ENCODE measurements around the gene GAS7.

GAS7 gene

DNA sequence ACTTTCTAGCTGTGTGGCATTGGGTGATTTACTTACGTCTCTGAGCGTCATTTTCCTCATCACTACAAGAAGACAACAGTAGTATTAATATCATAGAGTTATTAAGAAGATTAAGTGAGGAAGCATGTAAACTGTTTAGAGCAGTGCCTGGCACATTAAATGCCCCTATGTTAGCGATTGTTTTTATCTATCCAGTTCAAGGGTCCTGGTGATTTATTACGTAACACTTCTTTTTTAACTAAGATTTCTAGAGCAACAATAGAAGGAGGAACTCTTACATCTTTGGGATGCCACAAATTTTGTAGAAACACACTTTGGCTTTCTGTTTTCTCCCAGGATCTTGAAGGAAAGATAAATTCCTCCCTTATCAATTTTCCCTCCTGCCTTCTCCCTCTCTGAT, 3.3 kb upstream of the GAS7 start:
- H3K4me3 ChIP-seq (ENCODE audit: low read length in 2 of 2), result no peak overlapping the region
- no peaks in the 10 kb centered on the region for H3K4me1 ChIP-seq (ENCODE audit: control insufficient read depth in 2 of 2, insufficient read depth in 2 of 2, low read length in 2 of 2)
- no peaks in the 10 kb centered on the region for H3K36me3 ChIP-seq (ENCODE audit: control insufficient read depth in 2 of 2, insufficient read depth in 2 of 2, low read length in 2 of 2)
- peaks cover 6 to 8% of the 10 kb centered on the region in 2 donors for H3K27me3 ChIP-seq (ENCODE audit: control insufficient read depth in 2 of 2, insufficient read depth in 2 of 2, low read length in 2 of 2)
- H3K9me3 ChIP-seq (ENCODE audit: control insufficient read depth in 2 of 2, low read length in 2 of 2), result peaks cover 3% of the 10 kb centered on the region in 2 donors
- no peak overlapping the region for H3K27ac ChIP-seq (ENCODE audit: low read depth in 2 of 2, low read length in 2 of 2)
- no peak overlapping the region for H3K9ac ChIP-seq (ENCODE audit: low read depth in 1 of 2, low read length in 2 of 2)

DNA sequence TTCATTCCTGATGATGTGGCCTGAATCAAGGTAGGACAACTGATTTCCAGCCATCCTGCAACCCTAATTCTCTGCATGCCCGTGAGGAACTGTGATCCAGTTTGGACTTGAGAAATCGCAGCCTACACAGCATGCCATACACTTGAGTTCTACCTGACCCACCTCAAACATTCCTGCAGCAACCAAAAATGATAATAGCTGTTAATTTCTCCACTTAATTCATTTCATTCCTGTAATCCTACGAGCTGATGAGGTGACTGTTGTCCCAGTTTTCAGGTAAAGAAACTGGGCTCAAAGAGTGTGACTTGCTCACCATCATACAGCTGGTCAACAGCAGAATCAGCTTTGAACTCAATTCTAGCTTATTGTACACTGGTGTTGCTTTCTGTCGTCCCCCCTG, 2.2 kb upstream of the GAS7 start:
- no peak overlapping the region for H3K4me3 ChIP-seq (ENCODE audit: low read length in 2 of 2)
- no peak overlapping the region for H3K27ac ChIP-seq (ENCODE audit: low read depth in 2 of 2, low read length in 2 of 2)
- no peaks in the 10 kb centered on the region for H3K36me3 ChIP-seq (ENCODE audit: control insufficient read depth in 2 of 2, insufficient read depth in 2 of 2, low read length in 2 of 2)
- no peaks in the 10 kb centered on the region for H3K4me1 ChIP-seq (ENCODE audit: control insufficient read depth in 2 of 2, insufficient read depth in 2 of 2, low read length in 2 of 2)
- no peak overlapping the region for H3K9ac ChIP-seq (ENCODE audit: low read depth in 1 of 2, low read length in 2 of 2)
- H3K9me3 ChIP-seq (ENCODE audit: control insufficient read depth in 2 of 2, low read length in 2 of 2), result peaks cover 1 to 3% of the 10 kb centered on the region in 2 donors
- H3K27me3 ChIP-seq (ENCODE audit: control insufficient read depth in 2 of 2, insufficient read depth in 2 of 2, low read length in 2 of 2), result peaks cover 6 to 8% of the 10 kb centered on the region in 2 donors

DNA sequence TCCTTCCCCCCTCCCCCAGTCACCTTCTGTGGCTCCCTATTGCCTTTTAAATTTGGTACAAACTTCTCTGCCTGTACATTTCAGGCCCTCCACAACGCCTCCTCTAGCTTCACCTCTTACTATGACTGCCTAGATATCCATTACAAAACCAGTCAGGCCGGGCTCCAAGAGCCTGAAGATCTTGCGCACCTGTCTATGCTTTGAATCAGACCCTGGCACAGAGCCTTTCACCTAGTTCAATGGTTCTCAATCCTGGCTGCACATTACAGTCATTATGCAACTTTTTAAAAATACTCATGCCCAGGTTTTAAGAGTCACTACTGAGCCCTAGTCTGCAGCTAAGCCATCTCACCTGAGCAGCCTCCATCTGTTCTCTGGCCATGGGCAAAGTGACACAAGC, 1.6 kb upstream of the GAS7 start:
- H3K27me3 ChIP-seq (ENCODE audit: control insufficient read depth in 2 of 2, insufficient read depth in 2 of 2, low read length in 2 of 2), result peaks cover 6 to 8% of the 10 kb centered on the region in 2 donors
- no peaks in the 10 kb centered on the region for H3K36me3 ChIP-seq (ENCODE audit: control insufficient read depth in 2 of 2, insufficient read depth in 2 of 2, low read length in 2 of 2)
- H3K9ac ChIP-seq (ENCODE audit: low read depth in 1 of 2, low read length in 2 of 2), result no peak overlapping the region
- no peaks in the 10 kb centered on the region for H3K4me1 ChIP-seq (ENCODE audit: control insufficient read depth in 2 of 2, insufficient read depth in 2 of 2, low read length in 2 of 2)
- H3K9me3 ChIP-seq (ENCODE audit: control insufficient read depth in 2 of 2, low read length in 2 of 2), result no peaks in the 10 kb centered on the region
- no peak overlapping the region for H3K27ac ChIP-seq (ENCODE audit: low read depth in 2 of 2, low read length in 2 of 2)
- no peak overlapping the region for H3K4me3 ChIP-seq (ENCODE audit: low read length in 2 of 2)

DNA sequence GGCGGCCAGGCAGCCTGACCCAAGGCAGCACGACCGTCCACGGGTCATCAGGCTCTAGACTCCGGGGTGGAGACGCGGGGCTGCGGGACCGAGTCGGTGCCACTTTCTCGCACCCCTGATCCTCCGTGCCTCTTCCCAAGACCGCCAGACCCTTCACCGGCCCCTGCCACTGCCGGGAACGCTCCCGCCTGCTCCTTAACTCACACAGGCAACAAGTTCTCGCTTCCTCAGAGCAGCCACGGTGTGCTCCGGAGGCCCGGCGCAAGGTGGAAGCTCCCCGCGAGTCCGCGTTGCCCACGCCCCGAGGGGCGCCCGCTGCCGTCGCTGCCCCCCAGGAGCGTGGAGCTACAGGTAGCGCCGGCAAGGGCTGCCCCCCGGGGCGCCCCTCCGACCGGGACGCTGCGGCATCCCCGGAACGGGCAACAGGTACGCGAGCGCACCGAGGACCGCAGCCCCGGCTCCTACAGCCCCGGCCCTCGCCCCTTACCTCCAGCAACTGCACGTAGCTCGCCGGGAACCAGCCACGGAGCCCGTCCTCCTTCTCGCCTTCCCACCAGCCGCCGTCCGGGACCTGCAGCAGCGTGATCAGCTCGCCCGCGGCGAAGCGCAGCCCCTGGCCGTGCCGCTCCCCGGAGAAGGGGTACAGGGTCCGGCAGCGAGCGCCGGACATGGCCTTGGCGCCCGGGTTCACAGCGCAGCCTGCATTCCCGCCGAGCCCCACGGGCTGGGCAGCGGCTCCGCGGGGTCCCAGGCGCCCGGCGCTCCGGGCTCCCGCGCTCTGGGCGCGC, 491 bp downstream of the GAS7 start:
- Histone ChIP-seq H3K4me3 (ENCODE audit: low read length in 2 of 2) (peak overlapping the region; percentile 56 to 61), H3K4me1 (ENCODE audit: control insufficient read depth in 2 of 2, insufficient read depth in 2 of 2, low read length in 2 of 2) (no peaks in the 10 kb centered on the region), H3K36me3 (ENCODE audit: control insufficient read depth in 2 of 2, insufficient read depth in 2 of 2, low read length in 2 of 2) (no peaks in the 10 kb centered on the region), H3K27me3 (ENCODE audit: control insufficient read depth in 2 of 2, insufficient read depth in 2 of 2, low read length in 2 of 2) (peaks cover 6 to 8% of the 10 kb centered on the region in 2 donors), H3K9ac (ENCODE audit: low read depth in 1 of 2, low read length in 2 of 2) (peak overlapping the region; percentile 41 to 58), H3K9me3 (ENCODE audit: control insufficient read depth in 2 of 2, low read length in 2 of 2) (no peaks in the 10 kb centered on the region), H3K27ac (ENCODE audit: low read depth in 2 of 2, low read length in 2 of 2) (peak overlapping the region in 1 of 2 donors; percentile 48)

DNA sequence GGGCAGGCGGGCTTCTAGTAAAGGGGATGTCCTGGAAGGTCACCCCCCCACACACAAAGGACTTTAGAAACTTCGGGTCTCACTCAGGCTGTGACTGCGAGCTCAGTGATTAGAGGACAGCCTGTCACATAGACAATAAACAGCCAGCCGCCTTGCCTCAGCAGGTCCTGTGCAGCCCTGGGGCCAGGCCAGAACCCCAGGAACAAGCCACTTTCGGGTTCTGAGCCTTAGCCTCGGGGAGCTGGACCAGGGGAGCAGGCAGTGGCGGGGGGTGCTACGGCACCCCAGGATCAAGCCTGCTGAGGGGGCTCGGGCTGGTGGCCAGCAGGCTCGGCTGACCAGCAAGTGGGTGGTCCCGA, 1.1 kb downstream of the GAS7 start:
- H3K4me3 ChIP-seq (ENCODE audit: low read length in 2 of 2), result peak overlapping the region; percentile 56 to 61
- no peaks in the 10 kb centered on the region for H3K36me3 ChIP-seq (ENCODE audit: control insufficient read depth in 2 of 2, insufficient read depth in 2 of 2, low read length in 2 of 2)
- no peaks in the 10 kb centered on the region for H3K9me3 ChIP-seq (ENCODE audit: control insufficient read depth in 2 of 2, low read length in 2 of 2)
- peak overlapping the region in 1 of 2 donors; percentile 48 for H3K27ac ChIP-seq (ENCODE audit: low read depth in 2 of 2, low read length in 2 of 2)
- H3K9ac ChIP-seq (ENCODE audit: low read depth in 1 of 2, low read length in 2 of 2), result peak overlapping the region; percentile 41 to 58
- peaks cover 6 to 8% of the 10 kb centered on the region in 2 donors for H3K27me3 ChIP-seq (ENCODE audit: control insufficient read depth in 2 of 2, insufficient read depth in 2 of 2, low read length in 2 of 2)
- no peaks in the 10 kb centered on the region for H3K4me1 ChIP-seq (ENCODE audit: control insufficient read depth in 2 of 2, insufficient read depth in 2 of 2, low read length in 2 of 2)

DNA sequence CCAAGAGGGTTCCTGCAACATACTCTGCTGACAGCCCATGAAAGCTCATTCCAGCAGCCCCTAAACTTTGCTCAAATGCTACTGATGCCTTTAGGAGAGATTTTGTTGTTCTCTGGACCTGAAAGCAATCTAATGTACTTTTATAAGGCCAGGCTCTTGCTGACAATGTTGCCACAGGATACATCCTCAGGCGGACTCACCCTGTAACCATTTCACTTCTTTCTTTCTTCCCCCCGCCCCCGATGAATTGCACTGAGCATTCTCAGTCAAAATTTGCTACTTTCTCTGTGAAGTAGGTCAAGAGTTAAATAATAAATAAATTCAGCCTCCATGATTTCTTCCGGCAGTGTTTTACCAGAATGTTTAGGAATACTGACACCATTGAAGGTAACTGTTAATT, 1.5 kb downstream of the GAS7 start:
- Histone ChIP-seq H3K4me1 (ENCODE audit: control insufficient read depth in 2 of 2, insufficient read depth in 2 of 2, low read length in 2 of 2) (no peaks in the 10 kb centered on the region), H3K9me3 (ENCODE audit: control insufficient read depth in 2 of 2, low read length in 2 of 2) (no peaks in the 10 kb centered on the region), H3K4me3 (ENCODE audit: low read length in 2 of 2) (peak overlapping the region in 1 of 2 donors; percentile 61), H3K9ac (ENCODE audit: low read depth in 1 of 2, low read length in 2 of 2) (no peak overlapping the region), H3K27ac (ENCODE audit: low read depth in 2 of 2, low read length in 2 of 2) (no peak overlapping the region), H3K27me3 (ENCODE audit: control insufficient read depth in 2 of 2, insufficient read depth in 2 of 2, low read length in 2 of 2) (peaks cover 6 to 8% of the 10 kb centered on the region in 2 donors), H3K36me3 (ENCODE audit: control insufficient read depth in 2 of 2, insufficient read depth in 2 of 2, low read length in 2 of 2) (no peaks in the 10 kb centered on the region)

DNA sequence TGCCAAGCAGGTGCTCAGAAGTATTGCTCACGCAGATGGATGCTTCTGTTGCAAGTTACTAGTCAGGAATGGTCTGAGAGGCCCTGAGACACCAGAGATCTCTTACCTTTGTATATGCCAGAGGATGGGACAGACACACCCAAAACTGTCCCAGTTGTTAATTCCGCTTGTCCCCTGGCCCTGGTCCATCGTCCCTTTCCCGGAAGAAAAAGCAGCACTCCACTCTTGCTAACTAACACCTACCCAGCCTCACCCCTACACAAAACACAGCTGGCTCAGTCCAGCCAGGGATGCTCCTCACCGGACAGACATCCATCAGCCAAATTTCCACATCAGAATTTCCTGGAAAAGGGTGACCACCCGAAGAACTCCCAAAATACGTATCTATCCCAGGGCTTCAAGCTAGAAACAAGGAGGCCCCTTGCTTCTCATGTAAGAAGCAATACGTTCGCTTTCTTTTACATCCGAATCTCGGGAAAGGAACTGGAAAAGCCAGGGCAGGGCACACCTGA, 2.0 kb downstream of the GAS7 start:
- Histone ChIP-seq H3K27ac (ENCODE audit: low read depth in 2 of 2, low read length in 2 of 2) (no peak overlapping the region), H3K4me1 (ENCODE audit: control insufficient read depth in 2 of 2, insufficient read depth in 2 of 2, low read length in 2 of 2) (no peaks in the 10 kb centered on the region), H3K36me3 (ENCODE audit: control insufficient read depth in 2 of 2, insufficient read depth in 2 of 2, low read length in 2 of 2) (no peaks in the 10 kb centered on the region), H3K27me3 (ENCODE audit: control insufficient read depth in 2 of 2, insufficient read depth in 2 of 2, low read length in 2 of 2) (peaks cover 6 to 8% of the 10 kb centered on the region in 2 donors), H3K9ac (ENCODE audit: low read depth in 1 of 2, low read length in 2 of 2) (no peak overlapping the region), H3K4me3 (ENCODE audit: low read length in 2 of 2) (peak overlapping the region in 1 of 2 donors; percentile 61), H3K9me3 (ENCODE audit: control insufficient read depth in 2 of 2, low read length in 2 of 2) (no peaks in the 10 kb centered on the region)

DNA sequence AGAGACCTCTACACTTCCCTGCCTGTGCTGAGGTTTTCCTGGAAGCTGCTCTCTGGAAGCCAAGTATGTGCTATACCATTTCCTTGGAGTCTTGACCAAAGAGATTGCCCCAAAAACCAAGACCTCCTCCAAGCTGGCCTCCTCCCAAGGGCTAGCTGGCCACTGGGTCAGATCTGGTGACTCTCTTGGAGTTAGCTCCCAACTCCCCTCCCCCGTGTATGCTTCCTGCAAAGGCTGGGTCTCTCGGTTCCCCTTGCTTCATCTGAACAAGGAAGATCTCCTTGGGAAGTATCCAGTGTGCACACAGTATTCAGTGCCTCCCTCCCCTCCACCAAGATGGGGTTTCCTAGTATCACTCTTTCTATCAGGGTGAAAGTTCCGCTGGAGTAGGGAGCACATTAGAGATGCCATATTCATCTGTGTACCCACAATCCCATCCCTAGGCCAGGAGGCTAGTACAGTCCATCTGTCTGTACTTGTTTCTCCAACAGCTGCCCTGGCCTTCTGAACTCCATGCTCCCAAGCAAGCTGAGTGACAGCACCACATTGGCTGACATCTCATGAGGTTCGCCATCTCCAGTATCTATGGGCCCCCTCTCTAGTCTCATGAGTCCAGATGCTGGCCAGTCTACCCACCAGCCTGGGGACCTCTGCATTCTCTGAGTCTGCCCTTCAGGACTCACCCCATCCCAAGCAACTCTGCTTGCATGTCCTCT, 3.2 kb downstream of the GAS7 start:
- H3K27ac ChIP-seq (ENCODE audit: low read depth in 2 of 2, low read length in 2 of 2), result no peak overlapping the region
- H3K4me1 ChIP-seq (ENCODE audit: control insufficient read depth in 2 of 2, insufficient read depth in 2 of 2, low read length in 2 of 2), result no peaks in the 10 kb centered on the region
- H3K9ac ChIP-seq (ENCODE audit: low read depth in 1 of 2, low read length in 2 of 2), result no peak overlapping the region
- H3K36me3 ChIP-seq (ENCODE audit: control insufficient read depth in 2 of 2, insufficient read depth in 2 of 2, low read length in 2 of 2), result no peaks in the 10 kb centered on the region
- no peaks in the 10 kb centered on the region for H3K9me3 ChIP-seq (ENCODE audit: control insufficient read depth in 2 of 2, low read length in 2 of 2)
- peaks cover 6 to 8% of the 10 kb centered on the region in 2 donors for H3K27me3 ChIP-seq (ENCODE audit: control insufficient read depth in 2 of 2, insufficient read depth in 2 of 2, low read length in 2 of 2)
- no peak overlapping the region for H3K4me3 ChIP-seq (ENCODE audit: low read length in 2 of 2)

DNA sequence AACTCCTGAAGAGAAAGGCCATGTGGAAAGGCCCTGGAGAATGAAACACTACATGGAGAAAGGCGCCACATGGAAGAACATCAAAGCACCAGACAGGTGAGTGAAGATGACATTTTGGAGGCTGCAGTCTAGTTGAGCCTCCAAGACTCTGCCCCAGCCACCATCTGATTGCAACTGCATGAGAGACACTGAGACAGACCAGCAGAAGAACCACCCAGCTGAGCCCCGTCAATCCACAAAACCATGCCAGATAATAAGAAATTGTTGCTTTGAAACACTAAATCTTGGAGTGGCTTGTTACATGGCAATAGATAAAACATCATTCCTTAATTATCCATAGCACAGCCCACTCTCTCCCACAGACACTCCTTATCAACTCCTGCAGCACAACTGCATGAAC, 4.8 kb downstream of the GAS7 start:
- H3K9ac ChIP-seq (ENCODE audit: low read depth in 1 of 2, low read length in 2 of 2), result no peak overlapping the region
- no peaks in the 10 kb centered on the region for H3K4me1 ChIP-seq (ENCODE audit: control insufficient read depth in 2 of 2, insufficient read depth in 2 of 2, low read length in 2 of 2)
- no peak overlapping the region for H3K27ac ChIP-seq (ENCODE audit: low read depth in 2 of 2, low read length in 2 of 2)
- peaks cover 2 to 5% of the 10 kb centered on the region in 2 donors for H3K27me3 ChIP-seq (ENCODE audit: control insufficient read depth in 2 of 2, insufficient read depth in 2 of 2, low read length in 2 of 2)
- no peak overlapping the region for H3K4me3 ChIP-seq (ENCODE audit: low read length in 2 of 2)
- no peaks in the 10 kb centered on the region for H3K36me3 ChIP-seq (ENCODE audit: control insufficient read depth in 2 of 2, insufficient read depth in 2 of 2, low read length in 2 of 2)
- H3K9me3 ChIP-seq (ENCODE audit: control insufficient read depth in 2 of 2, low read length in 2 of 2), result no peaks in the 10 kb centered on the region

DNA sequence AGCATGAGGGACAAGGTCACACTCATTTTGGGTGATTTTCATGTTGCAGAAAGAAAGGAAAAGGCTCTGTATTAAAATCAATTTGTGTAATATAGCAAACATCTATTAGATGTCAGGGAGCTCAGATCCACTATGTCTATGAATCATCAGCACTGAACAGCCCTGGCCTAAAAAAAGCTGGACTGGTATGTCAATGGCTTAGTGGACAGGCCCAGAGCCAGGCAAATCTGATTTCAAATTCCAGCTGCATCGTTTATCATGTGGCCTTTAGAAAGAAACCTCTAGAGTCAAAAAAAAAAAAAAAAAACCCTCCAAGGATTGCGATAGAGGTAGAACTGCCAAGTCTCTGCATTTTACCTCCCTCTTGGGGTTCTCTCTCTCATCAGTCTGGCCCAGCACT, 5.4 kb downstream of the GAS7 start:
- H3K4me3 ChIP-seq (ENCODE audit: low read length in 2 of 2), result no peak overlapping the region
- no peak overlapping the region for H3K9ac ChIP-seq (ENCODE audit: low read depth in 1 of 2, low read length in 2 of 2)
- H3K4me1 ChIP-seq (ENCODE audit: control insufficient read depth in 2 of 2, insufficient read depth in 2 of 2, low read length in 2 of 2), result no peaks in the 10 kb centered on the region
- H3K27ac ChIP-seq (ENCODE audit: low read depth in 2 of 2, low read length in 2 of 2), result no peak overlapping the region
- H3K9me3 ChIP-seq (ENCODE audit: control insufficient read depth in 2 of 2, low read length in 2 of 2), result no peaks in the 10 kb centered on the region
- H3K27me3 ChIP-seq (ENCODE audit: control insufficient read depth in 2 of 2, insufficient read depth in 2 of 2, low read length in 2 of 2), result peaks cover 2% of the 10 kb centered on the region in 2 donors
- H3K36me3 ChIP-seq (ENCODE audit: control insufficient read depth in 2 of 2, insufficient read depth in 2 of 2, low read length in 2 of 2), result no peaks in the 10 kb centered on the region
